T47D (cell line): ENCODE results near the gene MYO1A.
"Not testable (repeated sequence)": the region's sequence is repeated elsewhere in the genome, so short reads cannot be mapped to it uniquely, and the experiment has no call there.

ENCODE experiments used
- DNase-seq, 2 experiments: peaks; one replicate each; pipeline versions ENCODE4 v3.0.0 to v3.0.0-alpha.2; 2011 to 2012; ENCODE audit warnings: low read depth in 1 of 2, low spot score in 1 of 2
- JUND ChIP-seq: IDR thresholded peaks from 2 replicates; pipeline ENCODE4 v1.6.1; 2012; ENCODE audit warnings: low read depth
- in situ Hi-C: cut with HindIII; loops from 2 replicates; pipeline ENCODE4 v1.10.0; 2016; ENCODE audit warnings: low sequenced_read_pairs, low pct_unique_long_range_greater_than_20kb

The MYO1A gene

GRCh38 chr12:56989861-56990610 is 59.9 kb downstream of the MYO1A start:
- no peak for TF ChIP-seq JUND
- in situ Hi-C loops: no loop called here
- DNase-seq: no peak

- in situ Hi-C loops: no loop called here
- no peak for DNase-seq
- TF ChIP-seq JUND: no peak
These were observed 61.7 kb downstream of the MYO1A start for GRCh38 chr12:56988207-56988739.

DNA sequence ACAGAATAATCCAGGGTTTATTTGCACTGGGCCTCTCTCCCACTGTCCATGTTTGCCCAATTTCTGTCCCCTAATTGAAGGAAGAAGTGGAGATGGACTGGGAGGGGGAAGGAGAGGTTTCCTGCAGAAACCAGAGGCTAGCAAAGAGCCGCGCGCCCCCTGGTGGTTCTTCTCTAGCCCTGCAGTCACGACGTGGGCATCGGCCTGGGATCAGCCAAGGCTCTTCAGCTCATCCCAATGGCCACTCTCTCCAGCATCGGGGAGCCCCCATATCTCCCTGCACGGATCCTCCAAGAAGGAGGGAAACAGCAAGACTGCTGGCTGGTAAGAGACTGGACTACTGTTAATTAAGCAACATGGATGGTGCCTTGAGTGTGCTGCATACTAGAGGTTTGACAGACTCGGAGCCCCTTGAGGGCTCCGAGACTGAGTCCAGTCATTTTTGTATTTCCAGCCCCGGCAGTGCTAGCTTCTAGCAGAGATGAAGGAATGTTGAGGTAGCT is 62.3 kb downstream of the MYO1A start:
- in situ Hi-C loops: no loop called here
- DNase-seq: peak; percentile 72 to 89
- TF ChIP-seq JUND: no peak

DNA sequence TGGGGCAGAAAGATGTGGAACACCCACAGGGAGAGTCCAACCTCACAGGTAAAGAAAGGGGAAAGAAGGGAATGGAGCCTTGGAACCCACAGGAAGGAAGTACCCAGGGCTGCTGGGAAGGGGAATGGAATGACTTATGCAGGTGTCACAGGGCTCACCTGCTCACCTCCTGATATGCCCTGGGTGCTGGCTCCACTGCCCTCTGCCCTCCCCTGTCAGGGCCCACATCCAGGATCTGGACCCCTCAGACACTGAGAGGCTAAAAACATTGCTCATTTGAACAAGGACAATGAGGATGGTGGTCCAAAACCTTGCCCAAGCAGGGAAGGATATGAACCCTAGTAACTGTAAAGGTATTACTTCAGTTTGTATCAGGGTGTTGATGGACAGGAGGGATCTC is 62.9 kb downstream of the MYO1A start:
- no peak for TF ChIP-seq JUND
- DNase-seq: no peak
- in situ Hi-C loops: no loop called here

- in situ Hi-C loops: not testable (repeated sequence)
- DNase-seq: peak; percentile 49 to 91
These were observed 64.2 kb downstream of the MYO1A start for GRCh38 chr12:56985714-56986113.

DNA sequence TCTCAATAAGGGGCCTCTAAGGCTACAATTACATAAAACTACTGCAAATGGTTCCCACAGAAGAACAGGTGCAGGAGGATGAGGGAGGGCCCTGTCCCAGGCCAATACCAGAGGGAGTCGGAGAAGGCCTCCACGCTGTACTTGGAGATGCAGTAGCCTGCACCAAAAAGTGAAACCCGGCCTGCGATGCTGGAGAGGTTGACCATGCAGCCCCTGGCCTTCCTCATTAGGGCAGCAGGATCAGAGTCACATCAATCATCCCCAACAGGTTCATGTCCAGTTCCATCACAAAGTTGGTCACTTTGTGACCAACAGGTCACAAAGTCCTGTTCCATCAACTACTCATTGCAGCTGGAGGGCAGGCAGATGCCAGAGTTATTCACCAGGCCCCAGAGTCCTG is 66.5 kb downstream of the MYO1A start:
- TF ChIP-seq JUND: no peak
- in situ Hi-C loops: no loop called here
- no peak for DNase-seq

GRCh38 chr12:56982578-56983236 is 67.2 kb downstream of the MYO1A start:
- in situ Hi-C loops, DNase-seq: not testable (repeated sequence)

GRCh38 chr12:56980941-56981530 is 68.9 kb downstream of the MYO1A start:
- in situ Hi-C loops: no loop called here

GRCh38 chr12:56980268-56980667 is 69.7 kb downstream of the MYO1A start:
- no peak for TF ChIP-seq JUND
- in situ Hi-C loops: no loop called here
- no peak for DNase-seq

More at GRCh38 chr12:56980941-56981530, 68.9 kb downstream of the MYO1A start:
- no peak for TF ChIP-seq JUND
- no peak for DNase-seq

DNA sequence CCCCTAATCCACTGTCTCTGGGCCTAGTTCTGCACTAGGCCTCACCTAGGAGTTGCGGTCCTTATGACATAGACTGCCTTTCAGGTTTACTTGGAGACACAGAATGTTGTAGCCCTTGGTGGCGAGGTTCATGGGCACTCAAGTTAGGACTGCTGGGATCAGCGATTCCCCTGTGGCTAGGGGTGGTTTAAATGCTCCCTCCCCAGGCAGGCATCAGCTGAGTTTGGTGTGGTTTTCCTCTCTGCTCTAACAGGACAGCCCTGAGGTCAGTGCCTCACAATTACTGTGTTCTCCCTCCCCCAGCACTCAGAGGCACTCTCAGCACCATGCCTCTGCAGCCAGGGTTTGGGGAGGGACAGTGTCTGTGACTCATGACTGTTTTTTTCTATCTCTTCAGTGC is 70.3 kb downstream of the MYO1A start:
- in situ Hi-C loops: no loop called here
- no peak for TF ChIP-seq JUND
- no peak for DNase-seq
